Stomach (tissue), 9 donors: ENCODE results near the gene NPAS4. TPM values are rescaled to one million over a fixed set of nuclear protein-coding genes. Genes with fewer than 3 reads are reported as not detected.
"Not testable (repeated sequence)": the region's sequence is repeated elsewhere in the genome, so short reads cannot be mapped to it uniquely, and the experiment has no call there.

Source experiments
- DNase-seq, 2 donors: peaks; one replicate each; pipeline versions ENCODE4 v3.0.0 to v3.0.0-alpha.2; 2013 to 2019
- H3K27ac ChIP-seq, 5 donors: fragments of 200-600 bp in 4 of 5; sonication (generic) in 4 of 5; one replicate each; pipeline ENCODE4 v1.5.1; 2013 to 2019; ENCODE audit warnings: mild to moderate bottlenecking in 1 of 5, moderate library complexity in 1 of 5
- H3K27me3 ChIP-seq, 3 donors: fragments of 200-600 bp; sonication (generic); one replicate each; pipeline ENCODE4 v1.5.1; 2017 to 2019; ENCODE audit warnings: mixed run types in 1 of 3
- H3K36me3 ChIP-seq, 4 donors: fragments of 200-600 bp; sonication (generic); 1 replicate in 3 of 4; 2 replicates in 1 of 4; pipeline ENCODE4 v1.5.1; 2016 to 2019
- H3K4me1 ChIP-seq, 4 donors: fragments of 200-600 bp; sonication (generic); one replicate each; pipeline ENCODE4 v1.5.1; 2016 to 2019
- H3K4me3 ChIP-seq, 4 donors: fragments of 200-600 bp; sonication (generic) in 3 of 4; one replicate each; pipeline ENCODE4 v1.5.1; 2016 to 2019; ENCODE audit warnings: mild to moderate bottlenecking in 1 of 4
- H3K9me3 ChIP-seq, 4 donors: fragments of 200-600 bp; sonication (generic); one replicate each; pipeline ENCODE4 v1.5.1; 2016 to 2019
- EP300 ChIP-seq: sonication (generic); formaldehyde crosslinking; IDR thresholded peaks from one replicate; pipeline ENCODE4 v1.6.1; 2017; ENCODE audit warnings: antibody characterized with exemption
- POLR2A ChIP-seq, 4 donors: fragments of 450-650 bp; IDR thresholded peaks; one replicate each; pipeline ENCODE4 v1.6.1; 2016; ENCODE audit warnings: antibody characterized with exemption in 4 of 4, control low read depth in 2 of 4, mild to moderate bottlenecking in 1 of 4, moderate library complexity in 1 of 4
- POLR2AphosphoS5 ChIP-seq, 3 donors: sonication (generic); formaldehyde crosslinking; IDR thresholded peaks; one replicate each; pipeline ENCODE4 v1.6.1; 2016; ENCODE audit warnings: antibody characterized with exemption in 3 of 3
- WGBS, 5 donors: extraction: QIAGEN DNeasy Blood & Tissue Kit in 3 of 5; methylation state at CpG; one replicate each; pipeline versions ENCODE4 v1.1.5 to v1.1.7; 2013 to 2018; 5-methylcytosine and 5-hydroxymethylcytosine counted together
- intact Hi-C: fragments of 100-400 bp; cut with DNase I; formaldehyde crosslinking; loops from one replicate; pipeline ENCODE4 v1.15.1; 2023; ENCODE audit warnings: low total_unique reads
- polyA plus RNA-seq, 3 donors: library from polyadenylated mRNA; stranded (reverse); fragments of 200-250 nt; gene quantifications; one replicate each; pipeline ENCODE4 v1.2.3, GENCODE V29; 2013
- total RNA-seq, 5 donors: library from RNA; depleted of rRNA; stranded (reverse); fragments of >200 nt; gene quantifications; one replicate each; pipeline versions ENCODE4 v1.1.0 to v1.2.3, GENCODE V29; 2014 to 2016
- TF ChIP-seq, protein P1 (sequence below), 7 experiments: fragments of 450-650 bp in 4 of 7; fragments of 200-600 bp in 3 of 7; sonication (generic) in 3 of 7; IDR thresholded peaks; one replicate each; pipeline ENCODE4 v1.5.1; 2016 to 2019; ENCODE audit warnings: antibody characterized with exemption in 7 of 7, control low read depth in 2 of 7, mild to moderate bottlenecking in 1 of 7
- donor health status: healthy with polysubstance abuse.
- donor health status: Bipolar disorder and iron deficiency.
- donor health status: healthy.

The NPAS4 gene
- total and polyA plus RNA-seq, 8 donors = 0.25 to 1.7 (median 0.70) TPM; not detected in 4

DNA sequence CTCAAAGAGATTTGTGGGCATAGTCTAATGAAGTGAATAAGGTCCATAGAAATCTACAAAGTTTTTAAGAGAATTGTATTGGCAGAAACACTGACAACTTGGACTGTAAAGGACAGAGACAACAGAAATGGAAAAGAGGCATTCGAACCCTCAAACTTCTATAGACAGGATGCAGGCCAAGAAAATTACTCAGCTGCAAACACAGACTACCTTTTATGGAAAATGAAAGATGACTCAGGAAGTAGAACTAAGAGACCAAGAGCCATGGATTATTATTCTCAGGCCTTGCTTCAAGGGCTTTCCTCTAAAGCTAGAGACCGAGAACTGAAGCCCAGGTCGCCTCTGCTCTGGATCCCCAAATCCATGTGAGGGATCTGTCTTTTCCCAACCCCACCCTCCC lies 42.1 kb downstream of the NPAS4 start:
- Histone ChIP-seq H3K4me1 (peaks cover 13 to 20% (median 17%) of the 10 kb centered on the region in 4 donors), H3K27me3 (no peaks in the 10 kb centered on the region), H3K9me3 (no peaks in the 10 kb centered on the region), H3K27ac (no peak overlapping the region), H3K4me3 (no peak overlapping the region), H3K36me3 (no peaks in the 10 kb centered on the region)
- intact Hi-C loops = no loop called here
- no peak for DNase-seq
- TF ChIP-seq POLR2AphosphoS5 (IDR thresholded peaks at IDR 0.05) (no peak), EP300 (no peak), POLR2A (IDR thresholded peaks at IDR 0.05) (no peak)
- WGBS, 5 donors = 82 to 95% (median 84%) methylated on average over 3 of the region's 3 CpGs

DNA sequence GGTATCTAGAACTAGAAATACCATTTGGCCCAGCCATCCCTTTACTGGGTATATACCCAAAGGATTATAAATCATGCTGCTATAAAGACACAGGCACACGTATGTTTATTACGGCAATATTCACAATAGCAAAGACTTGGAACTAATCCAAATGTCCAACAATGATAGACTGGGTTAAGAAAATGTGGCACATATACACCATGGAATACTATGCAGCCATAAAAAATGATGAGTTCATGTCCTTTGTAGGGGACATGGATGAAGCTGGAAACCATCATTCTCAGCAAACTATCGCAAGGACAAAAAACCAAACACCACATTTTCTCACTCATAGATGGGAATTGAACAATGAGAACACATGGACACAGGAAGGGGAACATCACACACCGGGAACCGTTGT lies 43.3 kb downstream of the NPAS4 start:
- DNase-seq, H3K36me3 ChIP-seq, H3K9me3 ChIP-seq, H3K27me3 ChIP-seq, intact Hi-C loops, H3K27ac ChIP-seq, H3K4me3 ChIP-seq: not testable (repeated sequence)
- 88 to 94% (median 90%) methylated on average over 5 of the region's 5 CpGs for WGBS, 5 donors
- peaks cover 15 to 31% (median 21%) of the 10 kb centered on the region in 4 donors for H3K4me1 ChIP-seq

DNA sequence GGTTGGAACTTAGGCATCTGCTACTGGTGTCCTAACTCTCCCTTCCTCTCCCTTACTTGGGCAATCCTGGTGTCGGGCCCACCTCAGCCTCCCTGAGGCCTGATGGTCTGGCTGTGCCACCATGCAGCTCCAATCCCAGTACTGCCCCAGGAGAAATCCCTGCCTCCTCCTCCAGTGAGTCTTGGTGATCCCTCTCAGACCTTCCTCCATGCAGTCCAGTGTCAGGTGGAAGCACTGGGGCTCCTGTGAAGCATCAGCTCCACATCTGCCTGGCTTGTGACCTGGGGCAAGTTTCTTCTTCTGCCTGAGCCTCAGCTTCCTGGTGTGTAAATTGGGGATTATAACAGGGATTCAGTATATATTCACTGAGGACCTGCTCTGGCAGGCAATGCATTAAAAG lies 44.1 kb downstream of the NPAS4 start:
- Histone ChIP-seq H3K27me3 (no peaks in the 10 kb centered on the region), H3K9me3 (no peaks in the 10 kb centered on the region), H3K4me3 (no peak overlapping the region), H3K36me3 (no peaks in the 10 kb centered on the region), H3K27ac (no peak overlapping the region), H3K4me1 (peaks cover 15 to 36% (median 21%) of the 10 kb centered on the region in 4 donors)
- TF ChIP-seq, protein P1, sequence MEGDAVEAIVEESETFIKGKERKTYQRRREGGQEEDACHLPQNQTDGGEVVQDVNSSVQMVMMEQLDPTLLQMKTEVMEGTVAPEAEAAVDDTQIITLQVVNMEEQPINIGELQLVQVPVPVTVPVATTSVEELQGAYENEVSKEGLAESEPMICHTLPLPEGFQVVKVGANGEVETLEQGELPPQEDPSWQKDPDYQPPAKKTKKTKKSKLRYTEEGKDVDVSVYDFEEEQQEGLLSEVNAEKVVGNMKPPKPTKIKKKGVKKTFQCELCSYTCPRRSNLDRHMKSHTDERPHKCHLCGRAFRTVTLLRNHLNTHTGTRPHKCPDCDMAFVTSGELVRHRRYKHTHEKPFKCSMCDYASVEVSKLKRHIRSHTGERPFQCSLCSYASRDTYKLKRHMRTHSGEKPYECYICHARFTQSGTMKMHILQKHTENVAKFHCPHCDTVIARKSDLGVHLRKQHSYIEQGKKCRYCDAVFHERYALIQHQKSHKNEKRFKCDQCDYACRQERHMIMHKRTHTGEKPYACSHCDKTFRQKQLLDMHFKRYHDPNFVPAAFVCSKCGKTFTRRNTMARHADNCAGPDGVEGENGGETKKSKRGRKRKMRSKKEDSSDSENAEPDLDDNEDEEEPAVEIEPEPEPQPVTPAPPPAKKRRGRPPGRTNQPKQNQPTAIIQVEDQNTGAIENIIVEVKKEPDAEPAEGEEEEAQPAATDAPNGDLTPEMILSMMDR (IDR thresholded peaks at IDR 0.05) = no peak
- TF ChIP-seq POLR2A (IDR thresholded peaks at IDR 0.05) = no peak
- WGBS, 5 donors = 86 to 100% (median 100%) methylated on average over 1 of the region's 1 CpG
- DNase-seq = no peak
- intact Hi-C loops = no loop called here

DNA sequence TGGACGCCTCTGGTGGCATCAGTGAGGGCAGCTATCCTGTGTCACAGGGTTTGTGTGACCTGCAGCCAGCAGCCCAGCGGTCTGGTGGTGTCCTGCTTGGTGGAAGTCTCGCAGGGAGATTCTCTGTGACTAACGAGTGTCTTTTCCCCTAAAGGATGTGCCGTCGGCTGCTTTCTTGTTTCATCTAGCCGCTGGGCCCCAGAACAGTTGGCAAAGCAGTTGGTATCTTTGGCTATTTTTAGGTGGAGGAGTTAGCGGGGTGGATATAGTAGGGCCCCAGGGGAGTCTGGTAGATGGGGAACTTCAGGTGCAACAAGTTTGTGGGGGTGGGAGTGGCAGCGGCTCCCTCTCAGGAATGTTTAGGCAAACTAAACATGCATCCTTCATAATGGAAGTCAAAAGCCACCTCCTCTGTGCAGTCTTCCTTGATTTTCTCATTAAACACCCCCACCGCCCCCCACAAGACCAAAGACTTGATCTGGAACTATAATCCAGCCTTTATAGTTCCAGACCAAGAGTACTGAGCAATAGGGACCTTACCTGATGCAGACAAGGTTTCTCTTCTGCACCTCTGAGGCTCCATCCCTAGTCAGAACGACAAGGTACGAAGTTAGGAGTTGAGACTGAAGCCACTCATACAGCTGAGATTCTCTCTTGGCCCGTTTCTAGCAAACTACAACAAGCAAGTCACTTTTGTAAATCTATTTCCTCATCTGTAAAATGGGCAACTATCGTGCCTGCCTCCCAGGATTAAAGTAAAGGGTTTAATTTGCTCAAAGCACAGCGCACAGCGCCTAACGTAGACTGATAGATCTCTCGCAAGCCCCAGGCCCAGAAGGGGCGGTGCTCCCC lies 44.8 kb downstream of the NPAS4 start:
- TF ChIP-seq, protein P1 (IDR thresholded peaks at IDR 0.05) = no peak
- TF ChIP-seq POLR2A (IDR thresholded peaks at IDR 0.05) (no peak), EP300 (no peak), POLR2AphosphoS5 (IDR thresholded peaks at IDR 0.05) (no peak)
- Histone ChIP-seq H3K4me1 (peaks cover 15 to 36% (median 21%) of the 10 kb centered on the region in 4 donors), H3K27ac (peak overlapping the region in 4 of 5 donors; percentile 77 to 85 (median 80)), H3K36me3 (peaks cover 0 to 5% (median 2%) of the 10 kb centered on the region in 4 donors), H3K9me3 (no peaks in the 10 kb centered on the region), H3K4me3 (peak overlapping the region; percentile 67 to 76 (median 70)), H3K27me3 (no peaks in the 10 kb centered on the region)
- intact Hi-C loops = no loop called here
- DNase-seq = no peak
- WGBS, 5 donors = 40 to 49% (median 46%) methylated on average over 19 of the region's 19 CpGs

DNA sequence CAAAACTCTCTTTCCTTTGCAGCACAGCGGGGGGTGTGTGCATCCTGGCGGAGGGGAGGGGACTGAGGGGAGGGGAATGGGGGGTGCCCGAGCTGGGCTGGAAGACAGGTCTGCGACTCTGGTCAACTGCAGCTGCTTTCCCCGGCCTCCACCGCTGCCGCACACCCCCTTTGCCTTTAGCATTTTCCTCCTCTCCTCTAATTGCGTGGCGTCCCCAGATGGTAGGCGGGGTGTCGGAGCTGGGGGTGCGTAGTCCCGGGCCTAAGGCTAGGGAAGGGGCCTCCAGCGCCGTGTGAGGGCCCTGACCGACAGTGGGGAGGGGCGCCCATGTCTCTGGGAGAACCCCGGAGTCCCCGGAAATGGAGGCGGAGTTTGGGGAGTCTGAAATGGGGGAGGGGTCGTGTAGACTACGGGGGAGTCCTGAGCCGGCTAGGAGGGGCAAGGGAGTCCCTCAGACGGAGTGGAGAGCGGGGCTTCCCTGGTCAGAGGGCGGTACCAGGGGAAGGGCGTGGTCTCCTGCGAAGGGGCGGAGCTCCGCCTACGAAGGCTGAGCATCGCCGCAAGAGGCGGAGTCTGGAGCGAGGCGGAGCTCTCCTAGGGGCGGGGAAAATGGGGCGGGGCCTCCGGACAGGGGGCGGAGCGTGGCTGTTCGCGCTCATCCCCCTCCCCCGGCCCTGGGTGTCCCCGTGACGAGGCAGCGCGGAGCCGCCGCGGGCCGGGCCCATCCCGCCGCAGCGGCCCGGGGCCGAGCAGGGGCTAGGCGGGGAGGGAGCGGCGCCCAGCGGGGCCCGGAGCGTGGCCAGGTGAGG lies 45.6 kb downstream of the NPAS4 start, which contains the start of gene PELI3:
Gene PELI3 (plus strand): TSS at position 681 of the 809 bp plus-strand sequence. CDS start 1,224 bp downstream, outside the sequence.
- DNase-seq = peak; percentile 95 to 98
- Histone ChIP-seq H3K9me3 (no peaks in the 10 kb centered on the region), H3K27me3 (no peaks in the 10 kb centered on the region), H3K27ac (peak within 1 kb of the TSS; percentile 56 to 85 (median 77)), H3K36me3 (peaks cover 0 to 12% (median 9%) of the 10 kb centered on the region in 4 donors), H3K4me3 (peak within 1 kb of the TSS; percentile 67 to 76 (median 70)), H3K4me1 (peaks cover 15 to 36% (median 21%) of the 10 kb centered on the region in 4 donors)
- peak in 2 of 3 donors; percentile 47 to 67 for TF ChIP-seq POLR2AphosphoS5 (IDR thresholded peaks at IDR 0.05)
- TF ChIP-seq, protein P1 (IDR thresholded peaks at IDR 0.05) = no peak
- 0 to 1% (median 0%) methylated on average over 22 to 63 of the region's 63 CpGs for WGBS, 5 donors
- intact Hi-C loops = no loop called here
